ENCODE results near the gene PDCD10.

Gene PDCD10

DNA sequence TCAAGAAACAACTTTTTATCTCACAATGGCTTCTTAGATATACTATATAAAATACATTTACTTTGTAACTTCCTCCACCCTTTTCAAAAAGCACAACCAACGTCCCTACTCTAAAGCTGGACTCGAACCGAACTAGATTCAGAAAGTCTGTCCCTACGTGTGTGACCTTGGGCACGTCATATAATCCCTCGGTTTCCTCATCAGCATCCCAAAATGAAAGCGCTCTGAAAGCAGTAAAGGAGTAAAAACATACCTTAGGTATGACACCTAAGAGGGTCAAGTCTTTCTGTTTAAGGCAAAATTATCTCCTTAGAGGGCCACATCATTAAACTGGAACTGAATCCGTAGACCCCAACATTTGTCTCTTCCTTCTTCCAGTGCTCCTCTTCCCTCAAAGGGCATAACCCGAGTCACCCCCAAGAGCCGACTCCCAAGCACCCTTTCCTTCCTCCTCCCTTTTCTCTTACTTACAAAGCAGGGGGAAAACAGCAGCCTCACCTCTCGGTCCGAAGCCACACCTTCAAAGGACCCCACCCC lies 663 bp downstream of the PDCD10 start:
- no peak for DNase-seq (ENCODE audit: low read depth)
- TF ChIP-seq, protein P1, sequence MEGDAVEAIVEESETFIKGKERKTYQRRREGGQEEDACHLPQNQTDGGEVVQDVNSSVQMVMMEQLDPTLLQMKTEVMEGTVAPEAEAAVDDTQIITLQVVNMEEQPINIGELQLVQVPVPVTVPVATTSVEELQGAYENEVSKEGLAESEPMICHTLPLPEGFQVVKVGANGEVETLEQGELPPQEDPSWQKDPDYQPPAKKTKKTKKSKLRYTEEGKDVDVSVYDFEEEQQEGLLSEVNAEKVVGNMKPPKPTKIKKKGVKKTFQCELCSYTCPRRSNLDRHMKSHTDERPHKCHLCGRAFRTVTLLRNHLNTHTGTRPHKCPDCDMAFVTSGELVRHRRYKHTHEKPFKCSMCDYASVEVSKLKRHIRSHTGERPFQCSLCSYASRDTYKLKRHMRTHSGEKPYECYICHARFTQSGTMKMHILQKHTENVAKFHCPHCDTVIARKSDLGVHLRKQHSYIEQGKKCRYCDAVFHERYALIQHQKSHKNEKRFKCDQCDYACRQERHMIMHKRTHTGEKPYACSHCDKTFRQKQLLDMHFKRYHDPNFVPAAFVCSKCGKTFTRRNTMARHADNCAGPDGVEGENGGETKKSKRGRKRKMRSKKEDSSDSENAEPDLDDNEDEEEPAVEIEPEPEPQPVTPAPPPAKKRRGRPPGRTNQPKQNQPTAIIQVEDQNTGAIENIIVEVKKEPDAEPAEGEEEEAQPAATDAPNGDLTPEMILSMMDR (IDR thresholded peaks at IDR 0.05; ENCODE audit: low read depth, low read length), result no peak
- TF ChIP-seq POLR2A (IDR thresholded peaks at IDR 0.05; ENCODE audit: extremely low read depth, insufficient read length) (no peak), MYC (IDR thresholded peaks at IDR 0.05; ENCODE audit: low read depth, low read length) (no peak)
- TF ChIP-seq, protein P2, sequence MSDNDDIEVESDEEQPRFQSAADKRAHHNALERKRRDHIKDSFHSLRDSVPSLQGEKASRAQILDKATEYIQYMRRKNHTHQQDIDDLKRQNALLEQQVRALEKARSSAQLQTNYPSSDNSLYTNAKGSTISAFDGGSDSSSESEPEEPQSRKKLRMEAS (IDR thresholded peaks at IDR 0.05; ENCODE audit: low read depth, low read length), result no peak
- H3K4me3 ChIP-seq (ENCODE audit: low read depth, low read length), result peak overlapping the region; percentile 98

DNA sequence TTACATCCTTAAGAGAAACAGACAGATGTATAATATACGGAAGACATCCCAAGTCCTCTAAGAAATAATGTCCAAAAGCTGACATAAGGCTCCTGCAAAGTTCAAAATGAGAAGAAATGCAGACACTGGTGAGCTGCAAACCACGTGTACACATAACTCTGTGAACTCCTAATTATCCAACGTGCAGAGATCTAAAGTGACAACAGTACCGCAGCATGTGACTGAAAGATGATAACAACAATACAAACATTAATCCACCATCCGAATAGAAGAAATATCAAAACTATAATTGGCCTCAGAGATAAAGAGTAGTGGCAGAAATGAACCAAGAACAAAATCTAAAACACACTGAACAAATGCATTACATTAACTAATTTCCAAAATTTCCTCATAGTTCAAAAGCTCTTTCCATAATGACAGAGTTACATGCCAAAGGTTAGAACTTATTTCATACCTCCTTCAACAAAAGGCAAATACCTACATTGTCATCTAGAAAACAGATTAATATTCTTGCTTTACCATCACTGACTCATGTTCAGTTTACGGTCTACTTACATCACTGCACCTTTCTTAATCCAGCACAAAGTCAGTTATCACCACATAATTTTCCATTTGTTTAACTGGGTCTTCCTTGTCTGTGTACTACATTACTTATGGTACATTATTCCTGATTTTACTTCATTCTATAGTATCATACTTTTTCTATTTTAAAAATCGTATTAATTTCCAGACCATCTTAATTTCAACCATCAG lies 2.2 kb downstream of the PDCD10 start:
- TF ChIP-seq, protein P1 (IDR thresholded peaks at IDR 0.05; ENCODE audit: low read depth, low read length), result no peak
- TF ChIP-seq, protein P2 (IDR thresholded peaks at IDR 0.05; ENCODE audit: low read depth, low read length), result no peak
- TF ChIP-seq POLR2A (IDR thresholded peaks at IDR 0.05; ENCODE audit: extremely low read depth, insufficient read length), result no peak
- no peak for TF ChIP-seq MYC (IDR thresholded peaks at IDR 0.05; ENCODE audit: low read depth, low read length)
- no peak for DNase-seq (ENCODE audit: low read depth)
- peak overlapping the region; percentile 98 for H3K4me3 ChIP-seq (ENCODE audit: low read depth, low read length)

DNA sequence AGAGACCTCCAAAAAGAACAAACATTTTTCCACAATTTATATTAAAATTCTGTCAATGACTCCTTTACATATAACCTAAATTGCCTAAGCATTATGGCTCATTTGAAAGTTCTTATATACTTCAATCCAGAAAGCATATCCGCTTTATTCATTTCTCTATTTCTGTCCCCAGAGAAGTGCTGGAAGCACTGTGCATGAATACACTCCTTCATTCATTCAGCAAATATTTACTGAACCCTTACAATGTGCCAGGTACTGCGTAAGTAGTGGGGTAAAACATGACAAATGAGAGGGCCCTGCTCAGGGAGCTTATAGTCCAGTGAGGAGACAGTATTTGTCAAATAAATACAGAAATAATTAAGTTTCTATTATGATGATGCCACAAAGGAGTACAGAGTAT lies 3.3 kb downstream of the PDCD10 start:
- peak overlapping the region; percentile 10 for H3K4me3 ChIP-seq (ENCODE audit: low read depth, low read length)
- DNase-seq (ENCODE audit: low read depth), result no peak
- TF ChIP-seq POLR2A (IDR thresholded peaks at IDR 0.05; ENCODE audit: extremely low read depth, insufficient read length), result no peak

DNA sequence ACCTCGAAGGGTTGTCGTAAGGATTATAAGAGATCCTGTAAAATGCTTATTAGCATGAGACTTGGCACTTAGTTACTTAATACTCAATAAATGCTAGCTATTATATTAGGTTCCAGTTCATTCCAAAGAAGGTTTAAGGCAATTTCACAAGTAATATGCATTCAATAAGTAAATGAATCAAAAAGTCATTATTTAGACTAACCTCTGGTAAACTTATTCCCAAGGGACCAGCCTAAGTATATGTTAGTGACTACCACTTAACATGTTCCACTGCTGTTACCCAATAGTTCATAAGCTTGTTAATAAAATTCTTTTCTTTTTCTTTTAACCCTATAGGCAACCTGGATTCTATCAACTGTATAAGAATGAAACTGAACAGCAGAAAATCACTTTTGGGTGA lies 5.1 kb downstream of the PDCD10 start:
- peak; percentile 22 for DNase-seq (ENCODE audit: low read depth)
- H3K4me3 ChIP-seq (ENCODE audit: low read depth, low read length), result no peak overlapping the region
- TF ChIP-seq, protein P2 (IDR thresholded peaks at IDR 0.05; ENCODE audit: low read depth, low read length), result no peak
- TF ChIP-seq, protein P1 (IDR thresholded peaks at IDR 0.05; ENCODE audit: low read depth, low read length), result no peak
- no peak for TF ChIP-seq POLR2A (IDR thresholded peaks at IDR 0.05; ENCODE audit: extremely low read depth, insufficient read length)
- no peak for TF ChIP-seq MYC (IDR thresholded peaks at IDR 0.05; ENCODE audit: low read depth, low read length)

DNA sequence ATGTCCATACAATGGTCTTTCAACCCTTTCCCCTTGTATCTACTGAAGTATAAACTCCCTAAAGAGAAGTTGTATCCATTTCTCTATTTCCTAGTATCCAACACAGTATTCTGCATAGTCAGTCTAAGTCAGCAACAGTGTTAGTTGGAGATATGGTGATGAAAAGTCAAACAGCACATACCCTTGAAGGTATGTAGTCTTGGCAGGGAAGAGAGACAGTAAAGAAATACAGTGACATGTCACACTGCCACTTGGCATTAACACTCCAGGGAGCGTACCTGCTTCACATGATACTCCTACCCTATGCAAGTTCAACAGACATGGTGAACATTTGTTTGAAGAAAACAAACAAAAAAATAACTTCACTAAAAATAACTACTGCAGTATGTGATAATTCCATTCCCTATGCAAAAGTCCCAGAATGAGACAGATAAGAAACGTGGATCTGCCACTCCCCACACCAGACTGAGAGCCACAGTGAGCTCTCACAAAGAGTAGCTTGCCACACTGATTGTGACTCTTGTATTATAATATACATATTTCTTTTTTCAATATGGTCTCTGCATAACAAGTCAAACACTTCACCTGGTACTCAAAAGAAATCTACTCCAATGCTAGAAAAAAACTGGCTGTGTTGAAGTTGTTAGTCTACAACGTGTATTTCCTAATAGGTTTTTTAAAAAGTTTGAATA lies 5.9 kb downstream of the PDCD10 start:
- no peak for DNase-seq (ENCODE audit: low read depth)
- TF ChIP-seq, protein P2 (IDR thresholded peaks at IDR 0.05; ENCODE audit: low read depth, low read length), result no peak
- TF ChIP-seq POLR2A (IDR thresholded peaks at IDR 0.05; ENCODE audit: extremely low read depth, insufficient read length) (no peak), MYC (IDR thresholded peaks at IDR 0.05; ENCODE audit: low read depth, low read length) (no peak)
- TF ChIP-seq, protein P1 (IDR thresholded peaks at IDR 0.05; ENCODE audit: low read depth, low read length), result no peak
- no peak overlapping the region for H3K4me3 ChIP-seq (ENCODE audit: low read depth, low read length)

DNA sequence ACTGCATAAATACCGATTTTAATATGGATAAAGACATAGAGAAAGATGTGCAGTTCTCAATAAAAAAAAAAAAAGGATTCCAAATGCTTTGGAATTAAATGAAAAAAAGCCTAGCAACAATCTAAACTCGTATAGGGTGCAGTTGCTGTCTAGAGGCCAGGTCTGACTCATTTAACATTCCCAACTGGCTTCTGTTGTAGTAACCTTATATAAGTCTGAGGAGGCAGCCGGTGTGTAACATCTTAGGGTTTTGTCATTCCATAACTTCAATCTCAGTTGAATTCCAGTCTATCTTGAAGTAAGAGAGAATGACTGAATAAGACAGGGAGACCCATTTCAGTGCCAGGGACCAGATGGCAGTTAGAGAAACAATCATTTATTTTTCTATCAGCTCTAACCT lies 6.5 kb downstream of the PDCD10 start:
- no peak for DNase-seq (ENCODE audit: low read depth)
- H3K4me3 ChIP-seq (ENCODE audit: low read depth, low read length), result no peak overlapping the region
- TF ChIP-seq, protein P2 (IDR thresholded peaks at IDR 0.05; ENCODE audit: low read depth, low read length), result no peak
- TF ChIP-seq POLR2A (IDR thresholded peaks at IDR 0.05; ENCODE audit: extremely low read depth, insufficient read length) (no peak), MYC (IDR thresholded peaks at IDR 0.05; ENCODE audit: low read depth, low read length) (no peak)
- TF ChIP-seq, protein P1 (IDR thresholded peaks at IDR 0.05; ENCODE audit: low read depth, low read length), result no peak

Data from NB4 (cell line).